ENCODE measurements around the gene ZSWIM5.
"Not testable (repeated sequence)": the region's sequence is repeated elsewhere in the genome, so short reads cannot be mapped to it uniquely, and the experiment has no call there.

ZSWIM5 gene

GRCh38 chr1:45200906-45201500 lies 5.4 kb downstream of the ZSWIM5 start:
- no peak for DNase-seq

GRCh38 chr1:45200435-45200834 lies 6.0 kb downstream of the ZSWIM5 start:
- DNase-seq: no peak

- no peak for DNase-seq
These were observed 8.2 kb downstream of the ZSWIM5 start for GRCh38 chr1:45198185-45198584.

GRCh38 chr1:45196863-45197262 lies 9.5 kb downstream of the ZSWIM5 start:
- no peak for DNase-seq

- no peak for DNase-seq
These were observed 15.0 kb downstream of the ZSWIM5 start for GRCh38 chr1:45191418-45191783.

GRCh38 chr1:45187725-45188124 lies 18.7 kb downstream of the ZSWIM5 start:
- DNase-seq: no peak

GRCh38 chr1:45179918-45180519 lies 26.4 kb downstream of the ZSWIM5 start:
- not testable (repeated sequence) for DNase-seq

- DNase-seq: no peak
These were observed 29.0 kb downstream of the ZSWIM5 start for GRCh38 chr1:45177452-45177851.

- no peak for DNase-seq
These were observed 33.6 kb downstream of the ZSWIM5 start for GRCh38 chr1:45172764-45173163.

- DNase-seq: no peak
These were observed 34.4 kb downstream of the ZSWIM5 start for GRCh38 chr1:45172005-45172404.

- DNase-seq: no peak
These were observed 34.8 kb downstream of the ZSWIM5 start for GRCh38 chr1:45171575-45171974.

- DNase-seq: no peak
These were observed 36.2 kb downstream of the ZSWIM5 start for GRCh38 chr1:45170151-45170742.

GRCh38 chr1:45167947-45168346 lies 38.5 kb downstream of the ZSWIM5 start:
- not testable (repeated sequence) for DNase-seq

GRCh38 chr1:45164307-45164706 lies 42.1 kb downstream of the ZSWIM5 start:
- DNase-seq: not testable (repeated sequence)

GRCh38 chr1:45163111-45163510 lies 43.3 kb downstream of the ZSWIM5 start:
- DNase-seq: not testable (repeated sequence)

- DNase-seq: not testable (repeated sequence)
These were observed 44.1 kb downstream of the ZSWIM5 start for GRCh38 chr1:45162041-45163035.

- DNase-seq: no peak
These were observed 50.4 kb downstream of the ZSWIM5 start for GRCh38 chr1:45155957-45156356.

GRCh38 chr1:45155423-45155822 lies 51.0 kb downstream of the ZSWIM5 start:
- no peak for DNase-seq

- no peak for DNase-seq
These were observed 54.3 kb downstream of the ZSWIM5 start for GRCh38 chr1:45152126-45152525.

GRCh38 chr1:45148209-45148825 lies 58.1 kb downstream of the ZSWIM5 start:
- no peak for DNase-seq

GRCh38 chr1:45146833-45147232 lies 59.6 kb downstream of the ZSWIM5 start:
- no peak for DNase-seq

- DNase-seq: no peak
These were observed 65.0 kb downstream of the ZSWIM5 start for GRCh38 chr1:45141247-45142003.
